ENCODE results near the gene P3H1. TPM values are rescaled to one million over a fixed set of nuclear protein-coding genes. Genes with fewer than 3 reads are reported as not detected.
A peak's percentile ranks its signal among the peaks of the same experiment; 100 is the strongest.

The P3H1 gene
- total and polyA plus RNA-seq, 4 donors, result 31.0 to 49.0 (median 35.0) TPM

- 1 to 4% methylated on average over 23 of the region's 23 CpGs for WGBS, 2 donors
- TF ChIP-seq, protein P1, sequence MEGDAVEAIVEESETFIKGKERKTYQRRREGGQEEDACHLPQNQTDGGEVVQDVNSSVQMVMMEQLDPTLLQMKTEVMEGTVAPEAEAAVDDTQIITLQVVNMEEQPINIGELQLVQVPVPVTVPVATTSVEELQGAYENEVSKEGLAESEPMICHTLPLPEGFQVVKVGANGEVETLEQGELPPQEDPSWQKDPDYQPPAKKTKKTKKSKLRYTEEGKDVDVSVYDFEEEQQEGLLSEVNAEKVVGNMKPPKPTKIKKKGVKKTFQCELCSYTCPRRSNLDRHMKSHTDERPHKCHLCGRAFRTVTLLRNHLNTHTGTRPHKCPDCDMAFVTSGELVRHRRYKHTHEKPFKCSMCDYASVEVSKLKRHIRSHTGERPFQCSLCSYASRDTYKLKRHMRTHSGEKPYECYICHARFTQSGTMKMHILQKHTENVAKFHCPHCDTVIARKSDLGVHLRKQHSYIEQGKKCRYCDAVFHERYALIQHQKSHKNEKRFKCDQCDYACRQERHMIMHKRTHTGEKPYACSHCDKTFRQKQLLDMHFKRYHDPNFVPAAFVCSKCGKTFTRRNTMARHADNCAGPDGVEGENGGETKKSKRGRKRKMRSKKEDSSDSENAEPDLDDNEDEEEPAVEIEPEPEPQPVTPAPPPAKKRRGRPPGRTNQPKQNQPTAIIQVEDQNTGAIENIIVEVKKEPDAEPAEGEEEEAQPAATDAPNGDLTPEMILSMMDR (IDR thresholded peaks at IDR 0.05; ENCODE audit: control extremely low read depth, extremely low read depth), result no peak
- H3K9me3 ChIP-seq (ENCODE audit: control insufficient read depth in 4 of 4, insufficient read depth in 3 of 4, low read length in 3 of 4), result no peaks in the 10 kb centered on the region
- ATAC-seq (ENCODE audit: insufficient read depth, low FRiP score) (no peak), DNase-seq (no peak)
- H3K4me1 ChIP-seq (ENCODE audit: control insufficient read depth in 5 of 5, insufficient read depth in 5 of 5, low read length in 5 of 5), result peaks cover 7 to 21% (median 13%) of the 10 kb centered on the region in 5 donors
- no peaks in the 10 kb centered on the region for H3K27me3 ChIP-seq (ENCODE audit: control insufficient read depth in 3 of 3, insufficient read depth in 3 of 3, low read length in 2 of 3)
- H3K4me3 ChIP-seq, result peak overlapping the region; percentile 89
- H3K9ac ChIP-seq (ENCODE audit: insufficient read depth in 1 of 2, low read length in 2 of 2), result peak overlapping the region in 1 of 2 donors; percentile 97
- peak overlapping the region; percentile 80 to 94 for H3K27ac ChIP-seq (ENCODE audit: low read depth in 1 of 2, low read length in 1 of 2)
- peaks cover 0 to 5% (median 1%) of the 10 kb centered on the region in 4 donors for H3K36me3 ChIP-seq (ENCODE audit: control insufficient read depth in 4 of 4, insufficient read depth in 4 of 4, low read length in 4 of 4)
Measured at GRCh38 chr1:42767510-42768000, 727 bp upstream of the P3H1 start.

DNA sequence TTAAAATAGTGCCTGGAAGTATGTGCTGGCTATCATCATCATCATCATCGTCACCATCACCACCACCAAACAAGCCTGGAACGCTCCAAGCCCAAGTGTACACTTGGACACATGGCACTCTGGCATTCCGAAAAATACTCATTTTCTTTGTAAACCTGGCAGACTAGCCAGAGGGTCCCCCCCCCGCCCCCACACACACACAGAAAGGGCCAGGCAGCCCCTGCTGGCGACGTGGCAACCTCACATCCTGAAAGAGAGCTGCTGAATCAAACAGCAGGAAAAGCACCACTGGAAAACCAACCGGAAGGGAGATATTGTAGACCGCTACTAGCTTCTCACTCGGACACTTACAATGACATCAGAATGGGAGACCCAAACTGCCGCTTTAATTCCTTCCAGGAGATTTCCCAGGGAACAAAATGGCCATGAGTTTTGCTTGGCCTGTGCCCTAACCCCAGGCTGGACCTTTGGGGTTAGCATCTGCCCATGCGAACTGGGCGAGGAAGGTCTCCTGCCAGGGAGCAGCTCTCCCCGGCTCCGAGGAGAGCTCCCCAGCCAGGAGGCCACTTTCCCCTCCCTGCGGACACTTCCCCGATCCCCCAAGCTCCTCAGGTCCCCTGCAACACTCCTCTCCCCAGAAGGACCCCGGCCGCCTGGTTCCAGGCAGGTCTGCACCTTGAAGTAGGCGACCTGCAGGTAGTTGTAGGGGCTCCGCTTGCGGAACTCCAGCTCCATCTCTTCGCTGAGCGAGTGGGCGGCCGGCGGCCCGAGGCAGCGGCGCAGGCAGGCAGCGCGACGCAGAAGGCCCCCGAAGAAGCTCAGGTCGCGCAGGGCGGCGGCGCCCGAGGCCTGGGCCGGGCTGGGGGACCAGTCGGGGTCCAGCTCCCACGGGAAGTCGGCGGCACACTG, 742 bp downstream of the P3H1 start:
- Histone ChIP-seq H3K4me1 (ENCODE audit: control insufficient read depth in 5 of 5, insufficient read depth in 5 of 5, low read length in 5 of 5) (peaks cover 7 to 21% (median 13%) of the 10 kb centered on the region in 5 donors), H3K4me3 (peak overlapping the region; percentile 93), H3K27me3 (ENCODE audit: control insufficient read depth in 3 of 3, insufficient read depth in 3 of 3, low read length in 2 of 3) (no peaks in the 10 kb centered on the region), H3K9ac (ENCODE audit: insufficient read depth in 1 of 2, low read length in 2 of 2) (peak overlapping the region; percentile 73 to 98), H3K27ac (ENCODE audit: low read depth in 1 of 2, low read length in 1 of 2) (peak overlapping the region; percentile 81 to 91), H3K9me3 (ENCODE audit: control insufficient read depth in 4 of 4, insufficient read depth in 3 of 4, low read length in 3 of 4) (no peaks in the 10 kb centered on the region), H3K36me3 (ENCODE audit: control insufficient read depth in 4 of 4, insufficient read depth in 4 of 4, low read length in 4 of 4) (peaks cover 0 to 12% (median 5%) of the 10 kb centered on the region in 4 donors)
- ATAC-seq (ENCODE audit: insufficient read depth, low FRiP score) (peak; percentile 24), DNase-seq (peak; percentile 85 to 91 (median 90))
- TF ChIP-seq, protein P1 (IDR thresholded peaks at IDR 0.05; ENCODE audit: control extremely low read depth, extremely low read depth), result peak; percentile 13
- 0 to 1% methylated on average over 36 to 44 of the region's 44 CpGs for WGBS, 2 donors

DNA sequence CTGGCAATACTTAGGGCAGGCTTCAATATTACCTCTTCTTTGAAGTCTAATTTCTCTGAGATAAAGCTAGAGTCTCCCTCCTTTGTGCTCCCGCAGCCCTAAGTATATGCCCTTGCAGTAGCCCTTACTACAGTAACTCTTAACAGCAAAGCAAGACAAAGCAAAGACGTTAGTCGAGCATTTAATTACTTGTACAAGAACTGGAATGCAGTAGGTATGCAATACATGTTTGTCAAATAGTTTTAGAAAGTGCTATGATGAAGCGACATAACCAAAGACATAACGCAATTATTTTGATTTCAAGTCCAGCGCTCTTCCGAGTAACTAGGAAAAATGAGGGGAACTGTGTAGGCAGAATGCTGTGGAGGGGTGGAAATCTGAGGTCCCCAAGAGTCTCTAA, 1.6 kb downstream of the P3H1 start:
- H3K27ac ChIP-seq (ENCODE audit: low read depth in 1 of 2, low read length in 1 of 2), result no peak overlapping the region
- ATAC-seq (ENCODE audit: insufficient read depth, low FRiP score) (no peak), DNase-seq (peak in 2 of 3 donors; percentile 44 to 68)
- TF ChIP-seq, protein P1 (IDR thresholded peaks at IDR 0.05; ENCODE audit: control extremely low read depth, extremely low read depth), result no peak
- H3K36me3 ChIP-seq (ENCODE audit: control insufficient read depth in 4 of 4, insufficient read depth in 4 of 4, low read length in 4 of 4), result peaks cover 0 to 12% (median 6%) of the 10 kb centered on the region in 4 donors
- peak overlapping the region; percentile 73 to 98 for H3K9ac ChIP-seq (ENCODE audit: insufficient read depth in 1 of 2, low read length in 2 of 2)
- peaks cover 7 to 21% (median 13%) of the 10 kb centered on the region in 5 donors for H3K4me1 ChIP-seq (ENCODE audit: control insufficient read depth in 5 of 5, insufficient read depth in 5 of 5, low read length in 5 of 5)
- H3K9me3 ChIP-seq (ENCODE audit: control insufficient read depth in 4 of 4, insufficient read depth in 3 of 4, low read length in 3 of 4), result no peaks in the 10 kb centered on the region
- no peak overlapping the region for H3K4me3 ChIP-seq
- no peaks in the 10 kb centered on the region for H3K27me3 ChIP-seq (ENCODE audit: control insufficient read depth in 3 of 3, insufficient read depth in 3 of 3, low read length in 2 of 3)
- WGBS, 2 donors, result 27 to 43% methylated on average over 7 of the region's 7 CpGs

Data from lung (tissue), 12 donors.